ENCODE measurements around the gene ACOT7. TPM values are rescaled to one million over a fixed set of nuclear protein-coding genes. Genes with fewer than 3 reads are reported as not detected.

ACOT7 gene
- total and polyA plus RNA-seq, 12 donors = 4.0 to 40.4 (median 8.6) TPM

GRCh38 chr1:6251681-6252373 is 141.7 kb downstream of the ACOT7 start:
- H3K4me3 ChIP-seq = no peak overlapping the region
- H3K27ac ChIP-seq = no peak overlapping the region
- peaks cover 0 to 5% (median 0%) of the 10 kb centered on the region in 9 donors for H3K36me3 ChIP-seq
- intact Hi-C loops (cut with DNase I) = loop anchor here in 3 of 10 donors (5.0 to 10.0 kb wide), 3 partner anchors 143 to 165 kb away; partner anchors contain the start of genes ACOT7 (in 1 of the 3) and HES2 (in 1 of the 3)
- TF ChIP-seq CTCF (IDR thresholded peaks at IDR 0.05) = no peak
- peaks cover 0 to 14% (median 7%) of the 10 kb centered on the region in 9 donors for H3K4me1 ChIP-seq
- no peak for DNase-seq
- H3K27me3 ChIP-seq = peaks cover 4 to 55% (median 54%) of the 10 kb centered on the region in 7 donors
- WGBS, 2 donors = 79 to 80% methylated on average over 15 of the region's 15 CpGs
- no peak for ATAC-seq
- H3K9me3 ChIP-seq = no peaks in the 10 kb centered on the region

GRCh38 chr1:6251233-6251632 is 142.3 kb downstream of the ACOT7 start:
- H3K4me3 ChIP-seq = no peak overlapping the region
- H3K9me3 ChIP-seq = no peaks in the 10 kb centered on the region
- peaks cover 0 to 20% (median 11%) of the 10 kb centered on the region in 9 donors for H3K4me1 ChIP-seq
- peaks cover 4 to 61% (median 59%) of the 10 kb centered on the region in 7 donors for H3K27me3 ChIP-seq
- no peak for DNase-seq
- H3K36me3 ChIP-seq = peaks cover 0 to 5% (median 0%) of the 10 kb centered on the region in 9 donors
- WGBS, 2 donors = 88% methylated on average over 19 of the region's 19 CpGs
- H3K27ac ChIP-seq = no peak overlapping the region
- intact Hi-C loops (cut with DNase I) = loop anchor here in 3 of 10 donors (5.0 to 10.0 kb wide), 3 partner anchors 144 to 166 kb away; partner anchors contain the start of genes ACOT7 (in 1 of the 3) and HES2 (in 1 of the 3)
- no peak for TF ChIP-seq CTCF (IDR thresholded peaks at IDR 0.05)
- ATAC-seq = no peak

GRCh38 chr1:6249739-6250689 is 143.6 kb downstream of the ACOT7 start:
- Histone ChIP-seq H3K27ac (no peak overlapping the region), H3K9me3 (no peaks in the 10 kb centered on the region), H3K27me3 (peaks cover 12 to 72% (median 72%) of the 10 kb centered on the region in 7 donors), H3K4me3 (no peak overlapping the region), H3K4me1 (peaks cover 0 to 32% (median 22%) of the 10 kb centered on the region in 9 donors), H3K36me3 (peaks cover 0 to 5% (median 0%) of the 10 kb centered on the region in 9 donors)
- no peak for DNase-seq
- intact Hi-C loops (cut with DNase I) = loop anchor here in 8 of 10 donors (5.0 to 10.0 kb wide), 13 partner anchors 32 to 198 kb away; partner anchors contain the start of genes ACOT7 (in 1 of the 8), CHD5 (in 1 of the 8) and HES2 (in 1 of the 8)
- 20 to 22% methylated on average over 47 to 71 of the region's 71 CpGs for WGBS, 2 donors
- no peak for TF ChIP-seq CTCF (IDR thresholded peaks at IDR 0.05)
- ATAC-seq = no peak

All from heart right ventricle (tissue), 16 donors.